Uterus (tissue), 4 donors: Measurements from ENCODE around the gene CEP20. TPM values are rescaled to one million over a fixed set of nuclear protein-coding genes. Genes with fewer than 3 reads are reported as not detected.

ENCODE experiments used
- DNase-seq, 2 donors: peaks; one replicate each; pipeline ENCODE4 v3.0.0-alpha.2; 2019 to 2020
- H3K27ac ChIP-seq, 2 donors: fragments of 200-600 bp; sonication (generic); 1 replicate in 1 of 2; 2 replicates in 1 of 2; pipeline ENCODE4 v1.5.1; 2016 to 2018
- H3K27me3 ChIP-seq, 2 donors: fragments of 200-600 bp; sonication (generic); one replicate each; pipeline ENCODE4 v1.5.1; 2018 to 2019; ENCODE audit warnings: control low read depth in 1 of 2
- H3K36me3 ChIP-seq, 2 donors: fragments of 200-600 bp; sonication (generic); one replicate each; pipeline ENCODE4 v1.5.1; 2019; ENCODE audit warnings: control low read depth in 1 of 2
- H3K4me1 ChIP-seq, 2 donors: fragments of 200-600 bp; sonication (generic); one replicate each; pipeline ENCODE4 v1.5.1; 2018 to 2019; ENCODE audit warnings: control low read depth in 1 of 2
- H3K4me3 ChIP-seq, 2 donors: fragments of 200-600 bp; sonication (generic); 1 replicate in 1 of 2; 2 replicates in 1 of 2; pipeline ENCODE4 v1.5.1; 2018 to 2019; ENCODE audit warnings: mild to moderate bottlenecking in 1 of 2
- H3K9me3 ChIP-seq, 2 donors: fragments of 200-600 bp; sonication (generic); one replicate each; pipeline ENCODE4 v1.5.1; 2019; ENCODE audit warnings: control low read depth in 1 of 2
- CTCF ChIP-seq, 4 experiments: fragments of 200-600 bp in 2 of 4; fragments of 450-650 bp in 2 of 4; sonication (generic) in 2 of 4; IDR thresholded peaks; one replicate each; pipeline ENCODE4 v1.5.1; 2016 to 2019; ENCODE audit warnings: antibody characterized with exemption in 4 of 4, mild to moderate bottlenecking in 2 of 4, moderate library complexity in 1 of 4
- POLR2A ChIP-seq, 2 donors: fragments of 450-650 bp; IDR thresholded peaks; one replicate each; pipeline ENCODE4 v1.6.1; 2016; ENCODE audit warnings: antibody characterized with exemption in 2 of 2, mild to moderate bottlenecking in 1 of 2, moderate library complexity in 1 of 2
- intact Hi-C: fragments of 100-400 bp; cut with DNase I; formaldehyde crosslinking; loops from one replicate; pipeline ENCODE4 v1.15.1; 2023; ENCODE audit warnings: low total_unique reads
- total RNA-seq, 4 donors: library from RNA; depleted of rRNA in 3 of 4; stranded (reverse); fragments of >200 nt in 3 of 4; gene quantifications; one replicate each; pipeline versions ENCODE4 v1.1.0 to v1.2.4, GENCODE V29; 2014 to 2023
- donor health status: DM: yes; HTN: yes; CAD: no.

The CEP20 gene
- total RNA-seq, 4 donors from 2014 or later: 13.8 to 101 (median 47.9) TPM

- no peaks in the 10 kb centered on the region for H3K4me1 ChIP-seq
- no peak for DNase-seq
- H3K36me3 ChIP-seq: no peaks in the 10 kb centered on the region
- intact Hi-C loops: no loop called here
- no peaks in the 10 kb centered on the region for H3K9me3 ChIP-seq
- H3K27ac ChIP-seq: no peak overlapping the region
- no peaks in the 10 kb centered on the region for H3K27me3 ChIP-seq
- no peak overlapping the region for H3K4me3 ChIP-seq
- TF ChIP-seq CTCF (IDR thresholded peaks at IDR 0.05): no peak
- no peak for TF ChIP-seq POLR2A (IDR thresholded peaks at IDR 0.05)
Measured at GRCh38 chr16:15916323-15916722, 27.9 kb upstream of the CEP20 start.

- no peak for DNase-seq
- no peaks in the 10 kb centered on the region for H3K27me3 ChIP-seq
- no peaks in the 10 kb centered on the region for H3K36me3 ChIP-seq
- no peak for TF ChIP-seq POLR2A (IDR thresholded peaks at IDR 0.05)
- no peak overlapping the region for H3K4me3 ChIP-seq
- no peaks in the 10 kb centered on the region for H3K4me1 ChIP-seq
- H3K27ac ChIP-seq: no peak overlapping the region
- H3K9me3 ChIP-seq: no peaks in the 10 kb centered on the region
- intact Hi-C loops: no loop called here
Measured at GRCh38 chr16:15915555-15916081, 27.2 kb upstream of the CEP20 start.

- DNase-seq: no peak
- intact Hi-C loops: no loop called here
- Histone ChIP-seq H3K4me3 (no peak overlapping the region), H3K27ac (no peak overlapping the region), H3K9me3 (no peaks in the 10 kb centered on the region), H3K27me3 (no peaks in the 10 kb centered on the region), H3K4me1 (no peaks in the 10 kb centered on the region), H3K36me3 (no peaks in the 10 kb centered on the region)
- TF ChIP-seq POLR2A (IDR thresholded peaks at IDR 0.05): no peak
- TF ChIP-seq CTCF (IDR thresholded peaks at IDR 0.05): no peak
Measured at GRCh38 chr16:15913046-15913698, 24.8 kb upstream of the CEP20 start.

- DNase-seq: no peak
- intact Hi-C loops: no loop called here
- no peaks in the 10 kb centered on the region for H3K9me3 ChIP-seq
- H3K4me3 ChIP-seq: no peak overlapping the region
- no peaks in the 10 kb centered on the region for H3K4me1 ChIP-seq
- no peaks in the 10 kb centered on the region for H3K27me3 ChIP-seq
- H3K36me3 ChIP-seq: no peaks in the 10 kb centered on the region
- no peak for TF ChIP-seq POLR2A (IDR thresholded peaks at IDR 0.05)
- no peak for TF ChIP-seq CTCF (IDR thresholded peaks at IDR 0.05)
- no peak overlapping the region for H3K27ac ChIP-seq
Measured at GRCh38 chr16:15911198-15911597, 22.8 kb upstream of the CEP20 start.

- Histone ChIP-seq H3K36me3 (no peaks in the 10 kb centered on the region), H3K9me3 (no peaks in the 10 kb centered on the region), H3K27ac (no peak overlapping the region), H3K4me3 (no peak overlapping the region), H3K4me1 (no peaks in the 10 kb centered on the region), H3K27me3 (no peaks in the 10 kb centered on the region)
- no peak for DNase-seq
- TF ChIP-seq CTCF (IDR thresholded peaks at IDR 0.05) (no peak), POLR2A (IDR thresholded peaks at IDR 0.05) (no peak)
- intact Hi-C loops: no loop called here
Measured at GRCh38 chr16:15907863-15908478, 19.6 kb upstream of the CEP20 start.
